SH-SY5Y (cell line): ENCODE results near the gene SPACDR.

Experiments used
- GATA2 ChIP-seq: IDR thresholded peaks from 2 replicates; pipeline ENCODE4 v1.6.1; 2011; ENCODE audit warnings: mild to moderate bottlenecking, low read depth, low read length
- GATA3 ChIP-seq: IDR thresholded peaks from 2 replicates; pipeline ENCODE4 v1.6.1; 2011; ENCODE audit warnings: low read depth, mild to moderate bottlenecking, low read length, moderate library complexity

DNA sequence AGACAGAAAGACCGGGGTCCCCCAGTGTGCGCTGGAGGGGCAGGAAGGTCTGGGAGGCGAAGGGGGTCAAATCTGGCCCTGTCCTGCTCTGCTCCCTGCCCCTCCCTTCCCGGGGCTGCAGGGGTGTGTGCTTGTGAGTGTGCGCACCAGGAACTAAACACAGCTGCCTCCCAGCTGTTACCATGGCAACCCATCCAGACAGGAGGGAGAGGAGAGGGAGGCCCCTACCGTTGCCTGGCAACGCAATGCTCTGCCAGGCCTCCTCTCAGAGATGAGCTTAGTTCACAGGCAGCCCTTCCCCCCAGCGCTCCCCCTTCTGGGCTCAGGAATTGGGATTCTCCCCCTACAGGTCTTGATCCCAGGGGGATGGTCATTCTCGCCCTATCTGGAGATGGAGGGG is 25.8 kb upstream of the SPACDR start:
- TF ChIP-seq GATA3 (no peak), GATA2 (no peak)
